Smooth muscle cell (in vitro differentiated cells): Measurements from ENCODE around the gene MOK. TPM values are rescaled to one million over a fixed set of nuclear protein-coding genes. Genes with fewer than 3 reads are reported as not detected.

Experiments used
- DNase-seq: peaks from one replicate; lab custom pipeline; 2025; ENCODE audit not compliant: unreplicated experiment; lab: John Stamatoyannopoulos, UW
- H2AFZ ChIP-seq: fragments of 200-600 bp; sonication (generic); 2 replicates; pipeline ENCODE4 v1.6.0; 2016; ENCODE audit warnings: antibody characterized with exemption, low read depth, mild to moderate bottlenecking
- H3F3A ChIP-seq: fragments of 200-600 bp; sonication (generic); 2 replicates; pipeline ENCODE4 v1.6.0; 2017; ENCODE audit warnings: antibody characterized with exemption, low read depth
- H3K27ac ChIP-seq: fragments of 200-600 bp; sonication (generic); 2 replicates; pipeline ENCODE4 v1.5.1; 2016; ENCODE audit warnings: low read depth, mild to moderate bottlenecking
- H3K27me3 ChIP-seq: fragments of 200-600 bp; sonication (generic); 2 replicates; pipeline ENCODE4 v1.6.1; 2016; ENCODE audit warnings: low read depth, mild to moderate bottlenecking
- H3K36me3 ChIP-seq: fragments of 200-600 bp; sonication (generic); 2 replicates; pipeline ENCODE4 v1.5.1; 2016; ENCODE audit warnings: low read depth
- H3K4me1 ChIP-seq: fragments of 200-600 bp; sonication (generic); 2 replicates; pipeline ENCODE4 v1.5.1; 2016; ENCODE audit warnings: low read depth
- H3K4me2 ChIP-seq: fragments of 200-600 bp; sonication (generic); 2 replicates; pipeline ENCODE4 v1.6.0; 2016; ENCODE audit warnings: mild to moderate bottlenecking
- H3K4me3 ChIP-seq: fragments of 200-600 bp; sonication (generic); 2 replicates; pipeline ENCODE4 v1.5.1; 2016; ENCODE audit warnings: mild to moderate bottlenecking
- H3K79me2 ChIP-seq: fragments of 200-600 bp; sonication (generic); 2 replicates; pipeline ENCODE4 v1.6.0; 2016; ENCODE audit warnings: low read depth, mild to moderate bottlenecking
- H3K9ac ChIP-seq: fragments of 200-600 bp; sonication (generic); 2 replicates; pipeline ENCODE4 v1.6.0; 2016; ENCODE audit warnings: low read depth
- H3K9me3 ChIP-seq: fragments of 200-600 bp; sonication (generic); replicated peaks from 2 replicates; pipeline ENCODE4 v1.5.1; 2016; ENCODE audit warnings: low read depth
- H4K20me1 ChIP-seq: fragments of 200-600 bp; sonication (generic); 2 replicates; pipeline ENCODE4 v1.6.0; 2016; ENCODE audit warnings: low read depth
- CTCF ChIP-seq: fragments of 200-600 bp; sonication (generic); IDR thresholded peaks from 2 replicates; pipeline ENCODE4 v1.5.1; 2017; ENCODE audit warnings: borderline replicate concordance, mild to moderate bottlenecking, antibody characterized with exemption; ENCODE audit not compliant: insufficient read depth, poor library complexity, severe bottlenecking
- WGBS: methylation state at CpG from one replicate; pipeline ENCODE4 v1.1.7; 2016; ENCODE audit warnings: low lambda C conversion rate; 5-methylcytosine and 5-hydroxymethylcytosine counted together
- polyA plus RNA-seq: library from polyadenylated mRNA; unstranded; fragments of >200 nt; fragmentation: Nextera tagmentation; extraction: Ambion mirVana; gene quantifications from 2 replicates; pipeline ENCODE4 v1.2.1, GENCODE V29; 2016
- total RNA-seq: library from RNA; depleted of rRNA; stranded (reverse); fragments of >200 nt; gene quantifications from 2 replicates; pipeline ENCODE4 v1.2.3, GENCODE V29; 2014

The MOK gene
- total and polyA plus RNA-seq, 2 experiments from 2014 or later: 4.7 to 6.4 TPM

GRCh38 chr14:102231476-102232347 is 73.3 kb downstream of the MOK start:
- no peak overlapping the region for H3K9ac ChIP-seq
- no peak overlapping the region for H2AFZ ChIP-seq
- no peaks in the 10 kb centered on the region for H3K36me3 ChIP-seq
- no peak overlapping the region for H3K4me2 ChIP-seq
- no peaks in the 10 kb centered on the region for H4K20me1 ChIP-seq
- H3F3A ChIP-seq: no peaks in the 10 kb centered on the region
- DNase-seq: no peak
- WGBS: 91% methylated on average over 22 of the region's 22 CpGs
- H3K9me3 ChIP-seq: no peaks in the 10 kb centered on the region
- H3K27ac ChIP-seq: no peak overlapping the region
- no peak for TF ChIP-seq CTCF
- no peak overlapping the region for H3K4me3 ChIP-seq
- H3K4me1 ChIP-seq: no peaks in the 10 kb centered on the region
- no peaks in the 10 kb centered on the region for H3K79me2 ChIP-seq
- H3K27me3 ChIP-seq: no peaks in the 10 kb centered on the region

- DNase-seq: no peak
- no peak for TF ChIP-seq CTCF
Measured at GRCh38 chr14:102230481-102231210, 74.3 kb downstream of the MOK start.

GRCh38 chr14:102229739-102230092 is 75.2 kb downstream of the MOK start:
- H3K79me2 ChIP-seq: no peaks in the 10 kb centered on the region

More at GRCh38 chr14:102230481-102231210, 74.3 kb downstream of the MOK start:
- Histone ChIP-seq H3K4me1 (no peaks in the 10 kb centered on the region), H3K79me2 (no peaks in the 10 kb centered on the region), H2AFZ (no peak overlapping the region), H3F3A (no peaks in the 10 kb centered on the region), H3K4me3 (no peak overlapping the region), H3K27me3 (no peaks in the 10 kb centered on the region), H3K27ac (no peak overlapping the region), H4K20me1 (no peaks in the 10 kb centered on the region), H3K36me3 (no peaks in the 10 kb centered on the region), H3K9ac (no peak overlapping the region), H3K4me2 (no peak overlapping the region), H3K9me3 (no peaks in the 10 kb centered on the region)
- WGBS: 92% methylated on average over 22 of the region's 22 CpGs

More at GRCh38 chr14:102229739-102230092, 75.2 kb downstream of the MOK start:
- DNase-seq: no peak
- H3K4me2 ChIP-seq: no peak overlapping the region
- H4K20me1 ChIP-seq: no peaks in the 10 kb centered on the region
- H3K9ac ChIP-seq: no peak overlapping the region
- 92% methylated on average over 9 of the region's 9 CpGs for WGBS
- H3K4me3 ChIP-seq: no peak overlapping the region
- H3K27me3 ChIP-seq: no peaks in the 10 kb centered on the region
- no peaks in the 10 kb centered on the region for H3K4me1 ChIP-seq
- no peak overlapping the region for H3K27ac ChIP-seq
- no peaks in the 10 kb centered on the region for H3K9me3 ChIP-seq
- H3K36me3 ChIP-seq: no peaks in the 10 kb centered on the region
- H3F3A ChIP-seq: no peaks in the 10 kb centered on the region
- TF ChIP-seq CTCF: no peak
- H2AFZ ChIP-seq: no peak overlapping the region
